ENCODE data around the gene LMNB1.

GRCh38 chr5:126793097-126793496 is 16.2 kb downstream of the LMNB1 start:
- TF ChIP-seq POLR2A (IDR thresholded peaks at IDR 0.05; ENCODE audit: borderline replicate concordance, extremely low read depth, insufficient read depth, insufficient read length) (no peak), EZH2phosphoT487 (IDR thresholded peaks at IDR 0.05; ENCODE audit: borderline replicate concordance) (no peak), MAX (IDR thresholded peaks at IDR 0.05) (no peak), EZH2 (IDR thresholded peaks at IDR 0.05) (no peak), ZNF274 (IDR thresholded peaks at IDR 0.05; ENCODE audit: low read depth, low read length) (no peak), EGR1 (IDR thresholded peaks at IDR 0.05; ENCODE audit: low read depth) (no peak), CTCF (IDR thresholded peaks at IDR 0.05 in 2 of 3, conservative IDR thresholded peaks at IDR 0.05 in 1 of 3; ENCODE audit: borderline replicate concordance in 1 of 3, insufficient read depth in 1 of 3, low read depth in 2 of 3, low read length in 2 of 3) (no peak)
